Stimulated activated CD8-positive, alpha-beta memory T cell treated with anti-CD3 and anti-CD28 coated beads, Interleukin-2, amount 100 ng/mL, for 48 hours (primary cell): ENCODE data around the gene CSNK1A1.
A peak's percentile ranks its signal among the peaks of the same experiment; 100 is the strongest.
"Not testable (repeated sequence)": the region's sequence is repeated elsewhere in the genome, so short reads cannot be mapped to it uniquely, and the experiment has no call there.

Experiments
- DNase-seq, 2 donors: peaks; one replicate each; pipeline ENCODE4 v3.0.0-alpha.2; 2020; ENCODE audit warnings: low read depth in 2 of 2

Gene CSNK1A1

GRCh38 chr5:149551227-149552037 is at the start of gene CSNK1A1:
TSS of gene CSNK1A1 (minus strand) at chr5:149551439. CDS start at chr5:149550964, 475 bp downstream.
- DNase-seq = peak; percentile 99

- DNase-seq = no peak
These were observed 49.7 kb upstream of the CSNK1A1 start for GRCh38 chr5:149600932-149601331.

GRCh38 chr5:149599375-149599774 is 48.1 kb upstream of the CSNK1A1 start:
- DNase-seq = no peak

- DNase-seq = no peak
These were observed 47.7 kb upstream of the CSNK1A1 start for GRCh38 chr5:149598966-149599365.

GRCh38 chr5:149598234-149598633 is 47.0 kb upstream of the CSNK1A1 start:
- DNase-seq = not testable (repeated sequence)

- DNase-seq = no peak
These were observed 46.4 kb upstream of the CSNK1A1 start for GRCh38 chr5:149597618-149598017.

- DNase-seq = no peak
These were observed 45.5 kb upstream of the CSNK1A1 start for GRCh38 chr5:149596712-149597111.

GRCh38 chr5:149595105-149595504 is 43.9 kb upstream of the CSNK1A1 start:
- not testable (repeated sequence) for DNase-seq

- DNase-seq = no peak
These were observed 43.1 kb upstream of the CSNK1A1 start for GRCh38 chr5:149594206-149594895.

- no peak for DNase-seq
These were observed 42.1 kb upstream of the CSNK1A1 start for GRCh38 chr5:149593370-149593769.

GRCh38 chr5:149588936-149589335 is 37.7 kb upstream of the CSNK1A1 start:
- DNase-seq = no peak

- DNase-seq = no peak
These were observed 35.6 kb upstream of the CSNK1A1 start for GRCh38 chr5:149586708-149587318.

GRCh38 chr5:149585910-149586309 is 34.7 kb upstream of the CSNK1A1 start:
- DNase-seq = no peak

- no peak for DNase-seq
These were observed 32.9 kb upstream of the CSNK1A1 start for GRCh38 chr5:149584121-149584520.

- DNase-seq = no peak
These were observed 32.2 kb upstream of the CSNK1A1 start for GRCh38 chr5:149583394-149583793.

- no peak for DNase-seq
These were observed 30.9 kb upstream of the CSNK1A1 start for GRCh38 chr5:149581931-149582768.

- peak; percentile 12 to 48 for DNase-seq
These were observed 30.1 kb upstream of the CSNK1A1 start, which contains the start of gene ARHGEF37 for GRCh38 chr5:149581192-149581861. TSS of gene ARHGEF37 (plus strand) at chr5:149581498. CDS start at chr5:149597770, 16,272 bp downstream.

- no peak for DNase-seq
These were observed 29.6 kb upstream of the CSNK1A1 start for GRCh38 chr5:149580808-149581191.

GRCh38 chr5:149578896-149579295 is 27.7 kb upstream of the CSNK1A1 start:
- no peak for DNase-seq

- DNase-seq = no peak
These were observed 24.8 kb upstream of the CSNK1A1 start for GRCh38 chr5:149576021-149576420.

GRCh38 chr5:149575131-149575530 is 23.9 kb upstream of the CSNK1A1 start:
- DNase-seq = no peak
